GM21576 (cell line): ENCODE results near the gene RORC.
"Not testable (repeated sequence)": the region's sequence is repeated elsewhere in the genome, so short reads cannot be mapped to it uniquely, and the experiment has no call there.

Experiments
- ATAC-seq: cut with Tn5 transposase; IDR thresholded peaks from one replicate; pipeline ENCODE4 v1.9.1; 2021; ENCODE audit warnings: mild to moderate bottlenecking, moderate library complexity; ENCODE audit not compliant: unreplicated experiment

Gene RORC

GRCh38 chr1:151831605-151832004 lies at the start of gene RORC:
TSS of gene RORC (minus strand) at chr1:151831802. CDS start at chr1:151831764, 38 bp downstream.
- no peak for ATAC-seq

- no peak for ATAC-seq
These were observed 44.0 kb upstream of the RORC start for GRCh38 chr1:151875419-151876097.

DNA sequence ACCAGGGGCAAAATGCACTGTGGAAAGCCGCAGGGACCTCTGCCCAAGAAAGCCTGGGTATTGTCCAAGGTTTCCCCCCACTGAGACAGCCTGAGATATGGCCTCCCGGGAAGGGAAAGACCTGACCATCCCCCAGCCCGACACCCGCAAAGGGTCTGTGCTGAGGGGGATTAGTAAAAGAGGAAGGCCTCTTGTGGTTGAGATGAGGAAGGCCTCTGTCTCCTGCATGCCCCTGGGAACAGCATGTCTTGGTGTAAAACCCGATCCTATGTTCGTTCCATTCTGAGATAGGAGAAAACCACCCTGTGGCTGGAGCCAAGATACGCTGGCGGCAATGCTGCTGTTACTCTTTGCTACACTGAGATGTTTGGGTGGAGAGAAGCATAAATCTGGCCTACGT lies 41.2 kb upstream of the RORC start:
- ATAC-seq: not testable (repeated sequence)

DNA sequence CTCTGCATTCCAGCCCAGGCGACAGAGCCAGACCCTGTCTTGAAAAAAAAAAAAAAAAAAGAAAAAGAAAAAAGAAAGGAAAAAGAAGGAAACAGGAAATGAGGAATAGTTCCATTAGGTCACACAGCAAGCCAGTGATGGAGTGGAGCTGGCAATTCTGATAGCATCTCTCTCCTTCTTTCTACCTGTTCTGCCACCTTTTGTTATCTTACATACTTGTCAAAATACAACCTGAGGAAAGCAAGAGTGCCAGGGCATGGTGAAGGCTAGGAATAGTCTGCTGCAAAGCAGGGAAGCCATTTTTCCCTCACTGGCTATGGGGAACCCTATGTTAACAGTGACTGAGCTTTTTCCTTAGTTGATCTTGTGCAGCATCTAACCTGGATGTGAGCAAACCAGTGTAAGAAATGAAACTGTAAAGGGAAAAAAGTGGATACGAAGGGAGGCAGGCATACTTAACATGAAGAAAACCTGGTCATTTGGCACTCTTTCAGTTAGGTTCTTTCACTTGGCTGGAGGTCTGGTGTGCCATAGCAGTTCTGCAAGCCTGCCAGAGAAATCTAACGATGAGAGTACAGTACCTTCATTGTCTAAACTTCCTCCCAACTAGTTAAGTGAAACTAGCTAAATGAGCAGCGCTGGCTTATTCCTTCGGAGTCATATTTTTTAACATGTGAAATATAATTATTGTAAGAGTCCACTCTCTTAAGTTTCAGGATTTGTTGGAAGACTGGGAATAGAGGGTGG lies 39.9 kb upstream of the RORC start:
- no peak for ATAC-seq

GRCh38 chr1:151868486-151868885 lies 36.9 kb upstream of the RORC start:
- ATAC-seq: no peak

GRCh38 chr1:151867765-151868411 lies 36.3 kb upstream of the RORC start:
- ATAC-seq: no peak

DNA sequence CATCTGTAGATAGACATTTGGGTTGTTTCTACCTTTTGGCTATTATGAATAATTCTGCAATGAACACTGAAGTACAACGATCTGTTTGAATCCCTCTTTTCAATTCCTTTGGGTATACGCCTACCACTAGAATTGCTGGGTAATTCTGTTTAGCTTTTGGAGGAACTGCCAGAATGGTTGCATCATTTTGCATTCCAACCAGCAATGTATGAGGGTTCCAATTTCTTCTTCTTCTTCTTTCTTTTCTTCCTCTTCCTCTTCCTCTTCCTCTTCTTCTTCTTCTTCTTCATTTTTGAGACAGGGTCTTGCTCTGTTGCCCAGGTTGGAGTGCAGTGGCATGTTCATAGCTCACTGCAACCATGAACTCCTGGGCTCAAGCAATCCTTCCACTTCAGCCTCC lies 35.7 kb upstream of the RORC start:
- ATAC-seq: no peak

DNA sequence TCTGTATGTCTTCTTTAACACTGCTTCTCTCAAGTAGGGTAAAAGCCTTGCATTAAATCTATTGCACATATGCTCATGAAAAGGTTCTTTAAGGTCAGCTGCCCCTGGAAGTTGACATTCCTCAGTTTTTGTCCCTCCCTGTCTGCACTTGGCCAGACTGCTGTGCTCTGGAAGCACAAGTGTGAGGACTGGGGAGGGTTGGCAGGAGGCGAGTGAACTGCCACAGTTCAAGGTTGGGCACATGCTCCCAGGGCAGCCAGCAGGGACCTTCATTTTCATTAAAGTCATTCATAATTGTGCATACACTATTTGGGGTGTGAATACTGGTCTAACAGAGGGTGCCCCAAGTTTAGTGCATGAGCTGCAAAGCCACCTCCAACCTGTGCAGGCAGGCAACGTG lies 32.8 kb upstream of the RORC start:
- ATAC-seq: no peak

DNA sequence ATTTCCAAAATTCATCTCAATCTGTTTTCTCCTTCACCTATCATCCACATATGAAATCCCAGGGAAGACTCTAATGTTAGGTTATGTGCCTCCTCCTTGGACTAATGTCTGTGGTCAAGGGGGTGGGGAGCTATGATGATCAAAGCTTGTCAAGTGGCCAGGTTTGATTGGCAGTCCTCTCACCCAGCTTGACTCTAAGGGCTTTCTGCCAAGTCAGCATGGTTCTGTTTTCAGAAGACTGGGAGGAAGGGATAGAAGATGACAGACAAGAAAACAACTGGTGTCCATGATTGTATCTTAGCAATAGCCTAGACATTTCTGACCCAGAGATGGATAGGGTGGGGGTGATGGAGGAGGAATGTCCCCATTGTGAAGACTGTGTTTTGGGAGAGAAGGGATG lies 31.0 kb upstream of the RORC start:
- no peak for ATAC-seq

- no peak for ATAC-seq
These were observed 29.0 kb upstream of the RORC start for GRCh38 chr1:151860504-151861187.

GRCh38 chr1:151859891-151860293 lies 28.3 kb upstream of the RORC start:
- no peak for ATAC-seq

- ATAC-seq: no peak
These were observed 27.5 kb upstream of the RORC start for GRCh38 chr1:151858886-151859665.

DNA sequence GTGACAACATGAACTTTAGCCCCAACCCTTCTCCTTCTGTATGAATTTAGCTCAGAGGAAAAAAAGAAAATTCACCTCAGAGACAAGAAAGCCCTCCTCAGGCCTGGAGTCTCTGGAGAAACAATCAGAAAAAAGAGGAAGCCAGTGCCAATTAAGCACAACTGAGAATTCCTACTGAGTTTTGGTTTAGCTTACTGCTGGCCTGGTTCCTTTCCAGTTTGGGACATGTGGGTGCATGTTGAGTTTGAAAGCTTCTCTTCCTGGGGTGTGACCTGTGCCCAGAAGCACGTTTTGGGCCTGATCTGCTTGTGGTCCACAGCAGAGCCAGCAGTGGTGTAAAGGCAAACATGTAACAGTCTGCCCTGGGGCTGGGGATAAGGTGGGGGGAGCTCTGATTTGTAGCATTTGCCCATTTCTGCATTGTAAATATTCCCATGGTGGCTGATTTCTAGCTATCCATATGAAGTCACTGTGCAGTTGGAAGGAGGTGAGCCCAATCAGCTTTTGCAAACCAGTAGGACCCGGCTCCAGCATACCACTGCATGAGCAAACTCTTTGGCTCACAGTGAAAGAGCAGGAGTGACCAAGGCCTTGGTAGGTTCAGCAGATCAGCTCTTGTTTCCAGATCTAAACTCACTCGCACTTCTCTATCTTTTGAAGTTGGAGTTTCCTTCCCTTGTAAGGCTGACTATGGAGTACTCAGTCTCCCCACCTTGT lies 26.6 kb upstream of the RORC start:
- ATAC-seq: no peak

DNA sequence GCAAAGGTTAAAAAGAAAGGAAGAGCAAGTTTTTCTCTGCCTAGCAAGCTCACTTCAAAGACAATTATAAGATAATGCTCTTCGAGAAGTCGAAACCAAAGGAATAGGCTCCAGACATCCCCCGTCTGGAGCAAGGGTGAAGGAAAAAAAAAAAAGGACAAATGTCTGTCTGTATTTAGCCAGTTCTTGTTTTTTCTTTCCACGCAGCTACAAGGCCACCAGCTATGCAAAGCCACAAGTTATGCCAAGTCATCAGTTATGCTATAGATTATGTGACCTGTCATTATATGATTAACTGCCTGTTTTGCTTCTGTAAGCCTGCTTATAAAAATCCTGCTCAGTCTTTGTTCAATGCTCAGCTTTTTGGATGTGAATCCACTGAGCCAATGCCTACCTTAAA lies 24.3 kb upstream of the RORC start:
- no peak for ATAC-seq

GRCh38 chr1:151855516-151855915 lies 23.9 kb upstream of the RORC start:
- ATAC-seq: not testable (repeated sequence)

GRCh38 chr1:151854658-151855057 lies 23.1 kb upstream of the RORC start:
- no peak for ATAC-seq

DNA sequence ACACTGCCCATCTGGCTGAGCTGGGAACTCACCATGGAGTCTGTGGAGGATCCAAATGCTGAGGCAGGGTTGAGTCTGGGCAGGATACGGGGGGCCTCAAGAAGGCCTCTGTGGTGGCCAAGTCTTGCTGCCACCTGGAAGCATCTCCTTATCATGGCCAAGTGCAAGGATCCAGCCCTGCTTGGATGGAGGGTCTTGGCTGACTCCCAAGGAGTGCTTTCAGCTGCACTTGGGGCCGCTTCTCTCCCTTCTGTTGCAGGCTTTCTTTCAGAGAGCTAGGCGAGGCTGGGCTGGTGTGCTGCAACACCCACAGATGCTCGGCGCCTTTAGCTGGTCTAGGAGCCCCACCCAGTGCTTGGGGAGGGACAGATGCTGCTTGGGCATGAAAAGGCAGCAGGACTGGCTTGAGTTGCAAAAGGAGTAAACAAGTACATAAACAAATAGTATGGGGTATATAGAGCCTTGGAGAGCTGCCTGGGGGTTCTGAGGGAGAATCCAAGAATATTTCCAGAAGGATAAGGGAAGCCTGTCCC lies 21.9 kb upstream of the RORC start, which contains the start of gene THEM5:
TSS of gene THEM5 (minus strand) at position 302 of the 533 bp plus-strand sequence. CDS start at position 155, 147 bp downstream.
- no peak for ATAC-seq

- ATAC-seq: no peak
These were observed 21.1 kb upstream of the RORC start for GRCh38 chr1:151852733-151853132.

DNA sequence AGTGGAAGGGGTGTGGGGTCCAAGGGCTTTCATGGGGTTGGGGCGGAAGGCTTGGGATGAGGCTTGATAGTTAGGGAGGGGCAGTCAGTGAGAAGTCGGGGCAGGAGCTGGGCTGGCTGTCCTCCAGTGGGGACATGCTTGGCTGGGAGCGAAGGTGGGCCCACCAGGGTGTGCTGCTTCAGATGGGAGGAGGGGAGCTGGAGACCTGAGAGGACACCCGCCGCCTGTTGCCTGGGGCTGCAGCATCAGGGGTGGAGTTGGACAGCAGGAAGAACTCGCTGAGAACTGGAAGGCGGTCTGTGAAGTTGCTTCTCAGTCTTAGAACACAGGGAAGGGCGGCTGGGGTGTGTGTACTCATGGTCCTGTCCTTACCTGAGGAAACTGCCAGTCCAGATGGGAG lies 20.3 kb upstream of the RORC start:
- ATAC-seq: no peak

GRCh38 chr1:151849871-151850270 lies 18.3 kb upstream of the RORC start:
- ATAC-seq: no peak
